LNCaP clone FGC (cell line): ENCODE results near the gene RAB12.

Experiments used
- DNase-seq: peaks from one replicate; pipeline ENCODE4 v3.0.0-alpha.2; 2011; ENCODE audit warnings: low read depth
- H3K4me3 ChIP-seq: 2 replicates; pipeline ENCODE4 v1.5.1; 2011; ENCODE audit warnings: mild to moderate bottlenecking, low read depth, low read length, control low read depth
- TF ChIP-seq, protein P1 (sequence below): IDR thresholded peaks from 2 replicates; pipeline ENCODE4 v1.5.1; 2012; ENCODE audit warnings: mild to moderate bottlenecking; ENCODE audit not compliant: control insufficient read depth, insufficient read depth; ENCODE audit errors: extremely low read depth

Gene RAB12

GRCh38 chr18:8629602-8630001 lies 20.4 kb downstream of the RAB12 start:
- no peak overlapping the region for H3K4me3 ChIP-seq
- TF ChIP-seq, protein P1, sequence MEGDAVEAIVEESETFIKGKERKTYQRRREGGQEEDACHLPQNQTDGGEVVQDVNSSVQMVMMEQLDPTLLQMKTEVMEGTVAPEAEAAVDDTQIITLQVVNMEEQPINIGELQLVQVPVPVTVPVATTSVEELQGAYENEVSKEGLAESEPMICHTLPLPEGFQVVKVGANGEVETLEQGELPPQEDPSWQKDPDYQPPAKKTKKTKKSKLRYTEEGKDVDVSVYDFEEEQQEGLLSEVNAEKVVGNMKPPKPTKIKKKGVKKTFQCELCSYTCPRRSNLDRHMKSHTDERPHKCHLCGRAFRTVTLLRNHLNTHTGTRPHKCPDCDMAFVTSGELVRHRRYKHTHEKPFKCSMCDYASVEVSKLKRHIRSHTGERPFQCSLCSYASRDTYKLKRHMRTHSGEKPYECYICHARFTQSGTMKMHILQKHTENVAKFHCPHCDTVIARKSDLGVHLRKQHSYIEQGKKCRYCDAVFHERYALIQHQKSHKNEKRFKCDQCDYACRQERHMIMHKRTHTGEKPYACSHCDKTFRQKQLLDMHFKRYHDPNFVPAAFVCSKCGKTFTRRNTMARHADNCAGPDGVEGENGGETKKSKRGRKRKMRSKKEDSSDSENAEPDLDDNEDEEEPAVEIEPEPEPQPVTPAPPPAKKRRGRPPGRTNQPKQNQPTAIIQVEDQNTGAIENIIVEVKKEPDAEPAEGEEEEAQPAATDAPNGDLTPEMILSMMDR = no peak
- DNase-seq = no peak

DNA sequence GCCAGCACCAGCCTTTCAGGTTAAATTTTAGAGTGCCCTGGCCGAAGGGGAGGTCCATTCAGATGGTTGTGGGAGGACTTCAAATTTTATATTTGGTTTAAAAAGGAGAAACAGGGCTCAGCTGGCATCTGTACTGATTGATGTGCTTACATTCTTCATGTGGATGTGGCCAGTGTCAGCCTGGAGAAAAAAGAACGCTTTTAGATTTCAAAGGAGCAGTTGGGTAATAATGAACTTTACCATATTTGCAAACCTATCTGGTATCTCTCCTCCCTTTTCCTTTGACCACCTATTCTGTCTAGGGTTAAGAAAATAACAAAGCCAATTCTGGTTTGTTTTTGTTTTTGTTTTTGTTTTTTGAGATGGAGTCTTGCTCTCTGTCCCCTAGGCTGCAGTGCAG lies 21.3 kb downstream of the RAB12 start:
- DNase-seq = no peak
- no peak overlapping the region for H3K4me3 ChIP-seq
- TF ChIP-seq, protein P1 = no peak

DNA sequence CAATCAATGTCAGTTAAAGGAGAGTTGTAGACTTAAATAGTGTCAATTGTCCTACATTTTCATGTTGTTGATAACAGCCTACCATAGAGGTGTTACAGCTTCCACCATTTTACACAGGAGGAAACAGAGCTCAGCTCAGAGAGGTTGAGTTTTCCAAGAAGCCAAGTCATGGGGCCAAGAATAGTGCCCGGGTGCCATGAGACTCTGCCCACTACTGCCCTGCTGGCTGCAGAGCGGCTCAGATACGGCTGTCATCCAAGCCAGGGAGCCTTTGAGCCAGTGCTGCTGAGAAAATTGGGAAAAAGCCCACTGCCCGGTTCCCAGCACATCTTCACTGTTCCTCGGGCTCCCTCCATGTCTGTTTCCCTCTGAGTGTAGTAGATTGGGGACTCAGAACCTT lies 22.0 kb downstream of the RAB12 start:
- TF ChIP-seq, protein P1 = no peak
- no peak for DNase-seq
- no peak overlapping the region for H3K4me3 ChIP-seq

DNA sequence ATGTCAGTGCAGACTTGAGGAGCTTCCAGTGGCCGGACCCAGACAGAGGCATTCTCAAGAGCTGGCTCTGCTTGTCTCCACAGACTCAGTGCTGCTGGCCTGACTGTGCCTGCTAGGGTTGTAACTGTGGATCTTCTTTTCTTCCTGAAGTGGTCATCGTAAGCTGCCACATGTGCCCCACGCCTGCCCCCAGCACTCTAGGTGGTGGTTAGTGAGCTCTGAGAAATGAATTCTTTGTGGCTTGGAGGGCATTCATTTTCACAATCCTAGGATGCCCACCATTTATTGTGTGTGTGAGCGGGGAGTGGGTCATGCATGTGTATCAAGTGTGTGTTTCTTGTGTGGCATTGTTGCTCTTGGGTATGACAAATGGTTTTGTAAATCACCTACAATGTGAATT lies 23.1 kb downstream of the RAB12 start:
- TF ChIP-seq, protein P1 = no peak
- no peak for DNase-seq
- no peak overlapping the region for H3K4me3 ChIP-seq

DNA sequence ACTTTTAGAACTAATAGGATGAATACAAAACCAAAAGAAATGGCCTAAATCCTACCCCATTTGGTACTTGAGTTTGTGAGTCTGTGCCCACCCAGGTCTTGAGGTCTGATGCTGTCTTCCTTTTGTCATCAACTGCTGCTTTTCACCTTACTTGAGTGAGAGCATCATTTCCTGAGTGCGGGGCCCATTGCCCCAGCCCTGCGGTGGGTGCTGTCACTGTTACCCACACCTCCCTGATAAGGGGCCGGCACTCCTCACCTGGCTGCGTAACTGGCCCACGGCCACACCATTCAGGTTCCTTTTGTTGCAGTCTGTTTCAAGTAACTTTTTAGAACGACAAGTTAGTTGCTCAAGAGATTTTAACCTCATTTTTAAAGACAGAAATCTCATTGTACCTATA lies 25.3 kb downstream of the RAB12 start:
- TF ChIP-seq, protein P1 = no peak
- DNase-seq = no peak
- H3K4me3 ChIP-seq = no peak overlapping the region

DNA sequence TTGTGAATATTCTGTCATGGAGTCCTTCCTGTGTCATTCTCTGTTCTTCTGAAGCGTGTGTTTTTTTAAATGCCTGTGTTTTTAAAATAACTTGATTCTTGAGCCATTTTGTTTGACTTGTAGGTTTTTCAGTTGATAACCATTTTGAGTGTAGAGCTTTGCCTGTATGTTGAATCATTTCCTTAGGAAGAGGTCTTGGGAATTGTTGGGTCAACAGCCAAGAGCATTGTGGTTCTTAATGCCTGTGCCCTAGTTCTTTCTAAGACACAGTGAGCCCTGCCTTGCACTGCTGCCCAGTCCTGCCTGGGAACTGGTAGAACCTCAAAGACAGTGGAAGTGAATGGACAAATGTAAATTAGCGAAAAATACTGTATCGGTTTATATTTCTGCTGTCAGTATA lies 25.9 kb downstream of the RAB12 start:
- TF ChIP-seq, protein P1 = no peak
- DNase-seq = no peak
- H3K4me3 ChIP-seq = no peak overlapping the region

GRCh38 chr18:8639762-8640161 lies 30.5 kb downstream of the RAB12 start:
- TF ChIP-seq, protein P1 = no peak
- no peak for DNase-seq
- no peak overlapping the region for H3K4me3 ChIP-seq
